Inflammatory macrophage (primary cell): ENCODE data around the gene SPSB1.

Source experiments
- DNase-seq, 2 donors: peaks; one replicate each; pipeline ENCODE4 v3.0.0-alpha.2; 2020 to 2022
- total RNA-seq, 18 experiments: gene quantifications; one replicate each; lab custom pipeline; 2026; ENCODE audit warnings: mixed read lengths in 6 of 18, inconsistent platforms in 2 of 18; lab: John Stamatoyannopoulos, UW

SPSB1 gene
- total RNA-seq, result 28.1 to 207 (median 81.1) reads per million in 18 experiments

- DNase-seq, result peak; percentile 82 to 90
These were observed at the start of gene SPSB1 for GRCh38 chr1:9292361-9293240. Gene SPSB1 (plus strand): TSS chr1:9292894. CDS start chr1:9355892, 62,998 bp downstream.

DNA sequence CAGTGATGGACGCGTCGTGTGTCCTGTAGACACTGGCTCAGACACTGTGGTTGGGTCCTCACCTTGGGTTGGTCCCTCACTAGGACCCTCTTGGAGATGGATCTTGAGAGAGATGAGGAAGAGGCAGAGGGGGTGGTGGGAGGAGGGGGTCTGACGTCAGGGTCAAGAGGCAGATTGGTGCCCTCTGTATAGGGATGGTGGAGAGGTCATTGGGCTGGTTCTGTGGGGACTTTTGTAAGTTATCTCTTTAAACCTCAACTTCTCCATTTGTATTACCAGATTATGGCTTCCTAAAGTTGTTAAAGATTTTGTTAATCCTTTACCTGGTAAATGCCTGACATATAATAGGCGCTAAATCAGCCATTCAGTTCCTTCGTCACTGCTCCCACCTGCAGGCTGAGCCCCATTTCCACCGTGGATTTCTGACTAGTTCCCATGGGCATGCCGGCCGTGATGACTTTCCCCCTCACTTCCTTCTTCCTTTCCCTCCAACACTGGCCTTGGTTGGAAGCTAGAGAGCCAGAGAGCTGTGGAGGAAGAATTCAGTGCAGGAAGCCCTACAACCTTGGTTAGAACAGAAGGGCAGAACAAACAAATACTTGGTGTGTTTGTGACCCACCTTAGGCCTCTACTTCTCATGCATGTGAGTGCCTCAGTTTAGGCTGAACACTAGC lies 49.5 kb upstream of the SPSB1 start:
- peak in 1 of 2 donors; percentile 33 for DNase-seq

- peak; percentile 40 to 64 for DNase-seq
These were observed 48.0 kb upstream of the SPSB1 start for GRCh38 chr1:9244501-9245229.

- DNase-seq, result no peak
These were observed 47.5 kb upstream of the SPSB1 start for GRCh38 chr1:9245230-9245619.

GRCh38 chr1:9245661-9246060 lies 47.0 kb upstream of the SPSB1 start:
- no peak for DNase-seq

GRCh38 chr1:9246215-9246614 lies 46.5 kb upstream of the SPSB1 start:
- DNase-seq, result no peak

DNA sequence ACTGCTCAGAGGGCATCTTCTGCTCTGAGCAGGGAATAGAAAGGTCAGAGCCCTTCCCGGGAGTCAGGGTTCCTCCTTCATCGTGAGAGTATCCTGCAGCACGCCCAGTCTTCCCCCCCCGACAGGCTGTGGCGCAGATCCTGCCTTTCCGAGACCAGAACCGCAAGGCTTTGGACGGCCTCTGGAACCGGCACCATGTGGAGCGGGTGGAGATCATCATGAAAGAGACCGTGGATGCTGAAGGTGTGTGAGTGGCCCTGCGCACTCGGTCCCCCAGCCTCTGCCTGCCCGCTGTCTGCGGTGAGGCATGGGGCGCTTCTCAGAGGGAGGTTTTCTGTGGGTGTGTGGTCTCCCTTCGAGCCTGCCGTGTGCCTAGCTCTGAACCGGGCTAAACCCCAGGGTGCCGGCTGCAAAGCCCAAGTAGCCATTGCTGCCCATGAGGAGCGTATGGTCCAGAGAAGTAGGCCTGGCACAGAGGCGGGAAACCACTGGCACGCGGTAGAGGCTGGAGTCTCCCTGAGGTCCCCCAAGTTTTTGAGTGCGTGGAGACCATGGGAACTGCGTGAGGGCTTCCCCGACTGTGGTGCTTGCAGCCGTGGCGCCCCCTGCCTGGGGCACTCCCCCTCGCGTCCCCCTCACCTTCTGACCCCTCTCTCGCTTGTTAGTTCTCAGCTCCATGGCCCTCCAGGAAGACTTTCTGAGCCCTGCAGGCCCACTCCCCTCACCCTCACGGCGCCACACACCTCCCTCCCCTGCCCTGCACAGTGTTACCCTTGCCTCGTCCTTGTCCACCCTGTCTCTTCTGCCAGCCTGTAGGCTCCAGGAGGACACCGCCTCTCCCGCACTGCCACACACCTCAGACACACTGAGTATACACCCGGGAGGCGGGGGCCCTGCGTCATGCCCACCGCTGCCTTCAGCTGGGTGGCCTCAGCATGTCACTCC lies 45.6 kb upstream of the SPSB1 start:
- DNase-seq, result no peak

- no peak for DNase-seq
These were observed 44.8 kb upstream of the SPSB1 start for GRCh38 chr1:9247894-9248293.

DNA sequence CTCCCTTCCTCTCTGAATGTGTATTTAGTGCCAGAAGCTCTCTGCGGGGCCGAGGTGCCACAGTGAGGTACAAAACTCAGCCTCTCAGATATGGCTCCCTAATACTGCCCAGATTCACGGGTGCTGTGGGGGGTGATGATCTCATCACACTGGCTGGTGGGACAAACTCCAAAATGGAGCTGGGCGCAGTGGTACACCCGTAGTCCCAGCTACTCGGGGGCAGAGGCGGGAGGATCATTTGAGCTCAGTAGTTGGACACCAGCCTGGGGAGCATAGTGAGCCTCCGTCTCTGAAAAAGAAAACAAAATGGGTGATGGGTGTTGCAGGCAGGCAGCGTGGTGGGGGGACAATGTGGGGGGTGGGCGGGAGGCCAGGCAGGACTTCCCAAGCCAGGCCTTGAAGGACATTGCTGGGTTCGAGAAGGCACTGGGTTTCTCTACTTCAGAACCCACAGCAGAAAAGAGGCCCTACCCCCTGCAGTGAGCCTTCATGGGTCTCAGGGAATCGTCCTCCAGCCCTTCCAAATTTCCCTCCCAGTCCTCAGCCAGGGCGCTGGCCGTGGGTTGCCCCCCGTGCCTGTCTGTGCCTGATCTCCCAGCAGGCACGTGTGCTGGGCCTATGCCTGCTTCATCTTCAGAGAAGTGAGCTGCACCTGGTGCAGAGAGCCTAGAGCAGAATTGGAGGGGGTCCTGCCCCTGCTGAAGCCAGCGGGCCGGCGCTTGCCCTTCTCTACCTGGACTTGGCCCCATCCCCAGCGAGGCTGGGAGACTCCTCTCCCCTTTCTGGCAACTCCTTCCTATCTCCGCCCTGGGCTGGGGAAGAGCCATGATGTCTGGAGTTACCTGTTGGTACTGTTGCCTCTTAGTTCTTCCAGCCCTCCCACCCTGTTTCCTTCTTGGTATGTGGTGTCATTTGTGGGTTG lies 44.1 kb upstream of the SPSB1 start:
- DNase-seq, result no peak

- DNase-seq, result no peak
These were observed 43.5 kb upstream of the SPSB1 start for GRCh38 chr1:9249263-9249533.

DNA sequence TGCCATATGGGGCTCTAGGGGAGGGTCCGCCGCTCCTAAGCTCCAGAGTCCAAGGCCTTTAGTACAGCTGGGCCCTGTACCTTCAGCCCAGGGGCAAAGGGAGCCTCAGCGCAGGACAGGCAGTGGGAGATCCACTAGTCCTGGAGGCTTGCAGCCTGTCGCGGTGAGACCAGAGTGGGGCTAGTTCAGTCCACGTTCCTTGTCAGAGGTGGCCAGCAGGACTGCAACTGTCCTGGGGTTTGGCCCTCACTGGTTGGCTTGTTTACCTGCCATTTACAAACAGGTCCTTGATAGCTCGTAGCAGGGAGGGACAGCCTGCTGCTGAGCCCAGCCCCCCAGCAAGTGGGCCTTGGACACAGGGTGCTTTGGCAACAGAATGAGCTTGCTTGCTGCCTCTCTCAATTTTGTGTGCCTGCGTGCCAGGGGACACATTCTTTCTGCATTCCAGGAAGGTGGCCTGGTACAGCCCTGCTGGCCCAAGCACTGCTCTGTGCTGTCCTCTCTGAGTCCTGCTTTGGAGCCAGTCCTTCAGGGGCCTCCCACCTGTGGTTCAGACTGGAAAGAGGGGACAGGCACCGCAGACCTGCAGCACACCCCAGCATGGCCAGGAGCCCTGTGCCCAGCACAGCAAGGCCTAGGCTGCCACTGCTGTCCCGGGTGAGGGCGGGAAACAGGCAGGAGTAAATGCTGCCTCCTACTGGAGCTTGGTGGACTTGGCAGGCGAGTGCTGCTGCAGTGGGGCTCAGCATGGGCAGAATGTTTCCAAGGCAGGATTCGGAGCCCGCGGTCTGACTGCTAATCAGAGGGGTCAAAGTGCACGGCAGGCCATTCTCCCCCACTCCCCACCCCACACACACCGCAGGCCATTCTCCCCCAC lies 42.9 kb upstream of the SPSB1 start:
- peak; percentile 61 to 73 for DNase-seq

DNA sequence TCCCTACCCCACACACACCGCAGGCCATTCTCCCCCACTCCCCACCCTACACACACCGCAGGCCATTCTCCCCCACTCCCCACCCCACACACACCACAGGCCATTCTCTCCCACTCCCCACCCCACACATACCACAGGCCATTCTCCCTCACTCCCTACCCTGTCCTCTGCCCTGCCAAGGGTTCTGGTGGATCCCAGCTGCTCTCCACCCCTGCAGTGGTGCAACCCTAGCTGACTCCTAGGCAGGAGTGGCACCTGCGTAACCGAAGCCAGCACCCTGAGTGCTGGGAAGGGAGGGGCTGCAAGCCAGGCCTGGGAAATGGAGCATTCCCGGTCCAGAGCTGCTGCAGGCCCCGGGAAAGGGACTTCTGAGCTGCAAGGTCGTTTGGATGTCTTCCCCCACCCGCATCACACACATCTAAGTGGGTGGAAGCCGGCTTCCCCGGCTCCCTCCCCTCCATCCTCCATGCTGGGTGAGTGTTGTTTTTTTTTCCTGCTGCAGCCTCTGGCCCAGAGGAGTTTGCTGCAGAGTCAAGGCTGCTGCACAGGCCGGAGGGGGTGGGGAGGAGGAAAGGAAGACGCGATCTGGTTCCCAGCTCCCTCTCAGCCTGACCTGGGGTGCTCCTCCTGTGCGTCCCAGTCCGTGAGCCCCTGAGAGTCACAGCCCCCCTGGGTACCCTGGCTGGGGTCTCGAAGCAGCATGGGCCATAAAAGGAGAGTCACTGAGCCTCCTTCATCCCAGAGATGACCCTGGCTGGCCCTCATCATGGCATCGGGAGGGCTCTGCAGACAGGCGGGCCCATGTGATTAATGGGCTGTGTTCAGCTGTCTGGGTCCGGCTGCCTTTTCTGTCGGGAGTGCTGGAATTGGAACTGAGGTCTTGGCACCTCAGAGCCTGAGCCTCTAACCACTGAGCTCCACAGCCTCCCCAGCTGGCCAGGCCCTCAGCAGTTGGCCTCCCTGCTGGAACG lies 42.0 kb upstream of the SPSB1 start:
- DNase-seq, result no peak

DNA sequence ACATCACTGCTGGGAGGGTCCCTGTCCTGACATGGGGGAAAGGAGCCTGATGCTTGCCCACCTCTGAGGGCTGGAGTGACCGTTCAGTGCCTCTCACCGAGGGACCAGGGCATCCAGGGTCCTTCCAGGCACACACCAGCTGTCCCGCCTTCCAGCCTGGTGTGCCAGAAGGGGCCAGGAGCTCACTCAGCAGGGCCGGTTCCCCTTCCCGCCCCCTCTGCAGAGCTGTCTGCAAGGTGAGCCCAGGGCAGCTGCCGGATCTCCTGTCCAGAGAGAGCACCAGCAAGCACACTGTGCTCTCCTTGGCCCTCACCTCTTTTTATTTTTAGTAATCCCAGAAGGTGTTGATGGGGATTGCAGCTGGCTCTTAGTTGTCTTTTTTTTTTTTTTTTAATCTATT lies 41.2 kb upstream of the SPSB1 start:
- DNase-seq, result no peak

DNA sequence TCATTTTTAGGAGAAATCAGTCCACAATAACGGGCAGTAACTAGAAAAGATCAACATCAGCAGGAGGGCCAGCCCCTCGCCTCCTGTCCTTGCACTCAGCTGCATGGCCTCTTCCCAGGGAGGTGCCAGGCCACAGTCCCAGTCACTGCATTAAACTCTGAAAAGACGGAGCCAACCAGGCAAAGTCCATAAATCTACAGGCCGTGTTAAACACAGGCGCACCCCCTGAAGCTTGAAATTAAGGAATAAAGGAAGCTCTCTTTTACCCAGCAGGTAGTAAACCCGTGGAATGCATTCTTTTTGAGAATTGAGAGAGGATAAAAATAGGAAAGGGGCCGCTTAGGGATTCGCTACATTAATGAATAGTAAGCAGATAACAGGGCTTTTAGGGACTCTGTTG lies 39.7 kb upstream of the SPSB1 start:
- DNase-seq, result no peak

GRCh38 chr1:9253453-9254105 lies 39.1 kb upstream of the SPSB1 start:
- DNase-seq, result no peak

GRCh38 chr1:9256332-9256731 lies 36.4 kb upstream of the SPSB1 start:
- DNase-seq, result no peak

DNA sequence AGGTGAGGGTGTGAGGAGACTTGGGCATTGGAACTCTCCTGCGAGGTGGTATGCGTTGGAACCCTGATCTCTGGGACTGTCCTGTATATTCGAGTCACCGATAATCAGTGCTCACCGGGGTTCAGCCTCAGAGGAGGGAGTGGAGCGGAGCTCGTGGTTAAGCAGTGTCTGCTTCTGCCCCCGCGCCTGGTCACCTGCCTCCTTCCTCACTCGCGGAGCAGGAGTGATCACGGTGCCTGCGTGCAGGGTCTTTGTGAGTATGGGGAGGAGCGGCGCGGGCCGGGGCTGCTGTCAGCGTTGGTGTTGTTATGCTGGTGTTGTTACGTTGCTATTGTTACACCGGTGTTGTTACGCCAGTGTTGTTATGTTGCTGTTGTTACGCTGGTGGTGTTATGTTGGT lies 34.8 kb upstream of the SPSB1 start:
- no peak for DNase-seq

- no peak for DNase-seq
These were observed 34.1 kb upstream of the SPSB1 start for GRCh38 chr1:9258629-9259028.
